GM23338 (cell line): ENCODE results near the gene COMMD3. TPM values are rescaled to one million over a fixed set of nuclear protein-coding genes. Genes with fewer than 3 reads are reported as not detected.

Source experiments
- ATAC-seq: fragments of 200-7000 bp; cut with Tn5 transposase; 3 replicates; pipeline ENCODE4 v1.9.1; 2020
- DNase-seq: peaks from one replicate; pipeline ENCODE4 v3.0.0-alpha.2; 2015; ENCODE audit warnings: low spot score
- H2AFZ ChIP-seq: fragments of 200-600 bp; sonication (generic); 2 replicates; pipeline ENCODE4 v1.8.0; 2016; ENCODE audit warnings: antibody characterized with exemption, mild to moderate bottlenecking, moderate library complexity
- H3F3A ChIP-seq: fragments of 200-600 bp; sonication (generic); replicated peaks from 2 replicates; pipeline ENCODE4 v1.8.0; 2017; ENCODE audit warnings: antibody characterized with exemption, mixed run types, low read depth
- H3K27ac ChIP-seq: fragments of 200-600 bp; sonication (generic); 2 replicates; pipeline ENCODE4 v1.6.1; 2016; ENCODE audit warnings: low read depth
- H3K27me3 ChIP-seq: fragments of 200-600 bp; sonication (generic); 2 replicates; pipeline ENCODE4 v1.8.0; 2016; ENCODE audit warnings: mild to moderate bottlenecking, mixed run types, moderate library complexity; ENCODE audit not compliant: insufficient read depth
- H3K36me3 ChIP-seq: fragments of 200-600 bp; sonication (generic); 2 replicates; pipeline ENCODE4 v1.8.0; 2016; ENCODE audit warnings: mild to moderate bottlenecking; ENCODE audit not compliant: insufficient read depth
- H3K4me1 ChIP-seq: fragments of 200-600 bp; sonication (generic); 2 replicates; pipeline ENCODE4 v1.8.0; 2016; ENCODE audit warnings: mild to moderate bottlenecking, moderate library complexity; ENCODE audit not compliant: insufficient read depth
- H3K4me2 ChIP-seq: fragments of 200-600 bp; sonication (generic); 2 replicates; pipeline ENCODE4 v1.7.1; 2017; ENCODE audit warnings: mixed run types
- H3K4me3 ChIP-seq: fragments of 200-600 bp; sonication (generic); 2 replicates; pipeline ENCODE4 v1.6.1; 2016; ENCODE audit warnings: mixed run types
- H3K79me2 ChIP-seq: fragments of 200-600 bp; sonication (generic); replicated peaks from 2 replicates; pipeline ENCODE4 v1.8.0; 2017; ENCODE audit warnings: mild to moderate bottlenecking; ENCODE audit not compliant: insufficient read depth
- H3K9me2 ChIP-seq: fragments of 200-600 bp; sonication (generic); 2 replicates; pipeline ENCODE4 v1.8.0; 2017; ENCODE audit not compliant: insufficient read depth
- H4K20me1 ChIP-seq: fragments of 200-600 bp; sonication (generic); replicated peaks from 2 replicates; pipeline ENCODE4 v1.8.0; 2017; ENCODE audit warnings: mild to moderate bottlenecking; ENCODE audit not compliant: insufficient read depth
- H3K27ac Mint-ChIP-seq: 2 replicates; pipeline ENCODE4 v1.8.0; 2020; ENCODE audit warnings: inconsistent platforms, mild to moderate bottlenecking, moderate library complexity, mixed read lengths
- H3K27me3 Mint-ChIP-seq: 3 replicates; pipeline ENCODE4 v1.8.0; 2022; ENCODE audit warnings: low read depth, mild to moderate bottlenecking, moderate library complexity, mixed read lengths, inconsistent platforms; ENCODE audit not compliant: insufficient read depth, poor library complexity
- H3K36me3 Mint-ChIP-seq: 3 replicates; pipeline ENCODE4 v1.8.0; 2021; ENCODE audit warnings: low read depth, mild to moderate bottlenecking, inconsistent platforms, moderate library complexity, mixed read lengths
- H3K4me1 Mint-ChIP-seq: 3 replicates; pipeline ENCODE4 v1.8.0; 2020; ENCODE audit warnings: mild to moderate bottlenecking, inconsistent platforms, mixed read lengths
- H3K4me3 Mint-ChIP-seq: 3 replicates; pipeline ENCODE4 v1.8.0; 2021; ENCODE audit warnings: moderate library complexity, mild to moderate bottlenecking, inconsistent platforms, mixed read lengths
- H3K9me3 Mint-ChIP-seq: 3 replicates; pipeline ENCODE4 v1.8.0; 2020; ENCODE audit warnings: moderate library complexity, mild to moderate bottlenecking, inconsistent platforms, mixed read lengths
- CREB1 ChIP-seq: fragments of 250-450 bp; sonication (Bioruptor Pico); IDR thresholded peaks from 2 replicates; pipeline ENCODE4 v1.5.0; 2020; ENCODE audit warnings: low read depth, mild to moderate bottlenecking, moderate library complexity
- EZH2 ChIP-seq: fragments of 200-600 bp; sonication (generic); IDR thresholded peaks from one replicate; pipeline ENCODE4 v1.8.0; 2017; ENCODE audit warnings: antibody characterized with exemption, mild to moderate bottlenecking, low read depth; ENCODE audit not compliant: unreplicated experiment
- JUNB ChIP-seq: IDR thresholded peaks from one replicate; pipeline ENCODE4 v1.6.1; 2016; ENCODE audit warnings: antibody characterized with exemption; ENCODE audit not compliant: unreplicated experiment
- NANOG ChIP-seq: IDR thresholded peaks from 2 replicates; pipeline ENCODE4 v1.6.1; 2016; ENCODE audit warnings: antibody characterized with exemption, borderline replicate concordance
- POLR2AphosphoS5 ChIP-seq: IDR thresholded peaks from 2 replicates; pipeline ENCODE4 v1.6.1; 2016; ENCODE audit warnings: antibody characterized with exemption, low read depth
- REST ChIP-seq: IDR thresholded peaks from one replicate; pipeline ENCODE4 v1.6.1; 2018; ENCODE audit warnings: antibody characterized with exemption; ENCODE audit not compliant: unreplicated experiment
- STAT1 ChIP-seq: IDR thresholded peaks from one replicate; pipeline ENCODE4 v1.6.1; 2016; ENCODE audit warnings: antibody characterized with exemption; ENCODE audit not compliant: unreplicated experiment
- ZNF114 ChIP-seq: fragments of 250-450 bp; sonication (Bioruptor Pico); IDR thresholded peaks from 2 replicates; pipeline ENCODE4 v1.5.0; 2020; ENCODE audit warnings: mild to moderate bottlenecking, moderate library complexity
- ZNF331 ChIP-seq: fragments of 250-450 bp; sonication (Bioruptor Pico); IDR thresholded peaks from 2 replicates; pipeline ENCODE4 v1.5.0; 2020; ENCODE audit warnings: low read depth, mild to moderate bottlenecking, moderate library complexity
- polyA plus RNA-seq: library from polyadenylated mRNA; unstranded; fragments of >200 nt; fragmentation: Nextera tagmentation; extraction: Ambion mirVana; gene quantifications from 2 replicates; pipeline ENCODE4 v1.2.1, GENCODE V29; 2016
- total RNA-seq: library from RNA; depleted of rRNA; stranded (reverse); fragments of >200 nt; shearing (Covaris generic); gene quantifications from 2 replicates; pipeline ENCODE4 v1.2.3, GENCODE V29; 2014

The COMMD3 gene
- total and polyA plus RNA-seq, 2 experiments from 2014 or later: 1.1 to 5.2 TPM

- TF ChIP-seq REST (no peak), NANOG (no peak), ZNF331 (CRISPR knock-in tag) (no peak), CREB1 (CRISPR knock-in tag) (no peak)
These were observed 9.3 kb downstream of the COMMD3 start (continued) for GRCh38 chr10:22325272-22326144.

- peaks cover 13% of the 10 kb centered on the region; the same call in 1 of the 2 replicates for H4K20me1 ChIP-seq
- Mint-ChIP-seq H3K4me3 (peak overlapping the region; percentile 71), H3K27me3 (peaks cover 76% of the 10 kb centered on the region), H3K27ac (no peak overlapping the region), H3K9me3 (peaks cover 4% of the 10 kb centered on the region; the same call in 2 of the 3 replicates), H3K4me1 (peaks cover 37% of the 10 kb centered on the region), H3K36me3 (no peaks in the 10 kb centered on the region; the same call in 2 of the 3 replicates)
- H3K4me1 ChIP-seq: peaks cover 57% of the 10 kb centered on the region
- H3F3A ChIP-seq: peaks cover 19% of the 10 kb centered on the region; the same call in 1 of the 2 replicates
- 0 out of 2 replicates have a peak, but pooled peaks cover 4% of the 10 kb centered on the region for H3K79me2 ChIP-seq
- H3K4me2 ChIP-seq: peak overlapping the region; percentile 76
- no peaks in the 10 kb centered on the region for H3K9me2 ChIP-seq
- TF ChIP-seq ZNF114 (no peak), EZH2 (peak; percentile 36)
- peaks cover 90% of the 10 kb centered on the region for H3K27me3 ChIP-seq
- ATAC-seq (no peak; the same call in 1 of the 3 replicates), DNase-seq (peak; percentile 54)
- H3K4me3 ChIP-seq: peak overlapping the region; percentile 53
- no peak overlapping the region for H2AFZ ChIP-seq
- no peak overlapping the region for H3K27ac ChIP-seq
- no peaks in the 10 kb centered on the region for H3K36me3 ChIP-seq
These were observed 10.0 kb downstream of the COMMD3 start for GRCh38 chr10:22326145-22326702.

GRCh38 chr10:22329150-22329549, 13.0 kb downstream of the COMMD3 start:
- Mint-ChIP-seq H3K27me3 (peaks cover 79% of the 10 kb centered on the region), H3K27ac (no peak overlapping the region), H3K4me1 (peaks cover 37% of the 10 kb centered on the region), H3K36me3 (no peaks in the 10 kb centered on the region; the same call in 2 of the 3 replicates), H3K9me3 (peaks cover 3% of the 10 kb centered on the region; the same call in 1 of the 3 replicates), H3K4me3 (no peak overlapping the region)
- peak; percentile 51 for DNase-seq
- peaks cover 95% of the 10 kb centered on the region for H3K27me3 ChIP-seq
- peaks cover 63% of the 10 kb centered on the region for H3K4me1 ChIP-seq
- H2AFZ ChIP-seq: no peak overlapping the region
- H3K9me2 ChIP-seq: no peaks in the 10 kb centered on the region
- peaks cover 26% of the 10 kb centered on the region; the same call in 1 of the 2 replicates for H4K20me1 ChIP-seq
- H3K27ac ChIP-seq: no peak overlapping the region
- peaks cover 21% of the 10 kb centered on the region; the same call in 1 of the 2 replicates for H3F3A ChIP-seq
- no peak overlapping the region for H3K4me2 ChIP-seq
- H3K4me3 ChIP-seq: no peak overlapping the region
- no peak for ATAC-seq
- 0 out of 2 replicates have a peak, but pooled peaks cover 4% of the 10 kb centered on the region for H3K79me2 ChIP-seq
- H3K36me3 ChIP-seq: no peaks in the 10 kb centered on the region
- TF ChIP-seq CREB1 (CRISPR knock-in tag) (no peak), REST (no peak), JUNB (no peak), POLR2AphosphoS5 (no peak), ZNF114 (no peak), STAT1 (no peak)
